ENCODE data around the gene GALNT8. TPM values are rescaled to one million over a fixed set of nuclear protein-coding genes. Genes with fewer than 3 reads are reported as not detected.

The GALNT8 gene
- total and polyA plus RNA-seq, 9 of the 15 experiments (the other 6 are each of a cell fraction or from before 2014, with no cell fraction given): 0.11 to 0.23 (median 0.21) TPM; not detected in 6

DNA sequence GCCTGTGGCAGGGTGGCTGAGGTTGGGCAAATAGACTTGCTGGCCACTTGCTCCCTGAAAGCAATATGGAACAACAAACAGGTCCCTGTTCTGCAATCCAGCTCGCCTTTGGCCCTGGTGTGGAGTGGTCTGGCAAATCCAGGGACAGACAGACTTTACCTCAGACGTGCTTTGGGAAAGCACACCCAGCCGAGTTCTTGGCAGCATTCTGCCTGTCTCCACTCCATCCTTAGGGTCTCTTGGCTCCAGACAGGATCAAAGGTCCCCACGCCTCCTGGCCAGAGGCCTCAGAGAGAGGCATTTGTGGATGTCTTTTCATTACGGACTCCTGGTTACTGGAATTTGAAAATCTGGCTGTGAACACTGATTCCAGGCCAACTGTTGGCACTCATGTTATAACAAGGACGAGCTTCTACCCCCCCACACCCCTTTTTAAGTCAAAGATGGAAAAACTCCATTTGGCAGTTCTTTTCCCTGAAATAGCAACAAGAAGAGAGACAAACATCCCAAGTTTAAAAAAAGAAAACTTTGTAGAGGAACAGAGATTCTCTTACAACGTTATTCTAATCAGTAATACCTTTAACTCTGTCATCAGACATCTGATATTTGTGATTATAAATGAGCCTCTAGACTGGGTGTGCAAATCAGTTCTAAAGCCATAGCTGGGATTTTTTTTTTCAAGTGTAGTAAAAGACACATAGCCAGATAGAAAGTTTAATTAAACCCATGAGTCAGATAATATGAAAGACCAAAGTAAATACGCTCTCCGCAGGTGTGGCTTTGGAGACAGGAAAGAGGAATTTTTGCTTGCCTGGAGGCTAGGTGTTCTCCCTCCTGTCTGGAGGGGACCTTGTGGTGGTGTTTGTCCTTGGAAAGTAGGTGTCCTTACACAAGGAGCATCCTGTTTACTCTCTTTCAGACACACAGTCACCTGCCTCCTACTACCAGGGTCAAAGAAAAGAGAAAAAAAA lies 60.7 kb downstream of the GALNT8 start:
- H3K79me2 ChIP-seq (ENCODE audit: control insufficient read depth, insufficient read depth, low read length): no peaks in the 10 kb centered on the region
- no peaks in the 10 kb centered on the region for H4K20me1 ChIP-seq (replicated peaks; ENCODE audit: control insufficient read depth, insufficient read depth, low read length)
- 0% methylated on average over 7 of the region's 9 CpGs for WGBS (ENCODE audit: insufficient coverage, low coverage, missing lambda C conversion rate)
- H3K27ac ChIP-seq (ENCODE audit: extremely low read depth, low read depth, low read length): no peak overlapping the region
- TF ChIP-seq SNRNP70 (optimal IDR thresholded peaks at IDR 0.05; ENCODE audit: low read depth, low read length) (no peak), PURB (CRISPR knock-in tag; IDR thresholded peaks at IDR 0.05; ENCODE audit: low read depth) (no peak), NR2C2 (CRISPR knock-in tag; IDR thresholded peaks at IDR 0.05) (no peak), NR2C2 (tag; IDR thresholded peaks at IDR 0.05) (no peak), SAFB2 (IDR thresholded peaks at IDR 0.05; ENCODE audit: borderline replicate concordance, low read depth, low read length, severe bottlenecking) (no peak), U2AF2 (optimal IDR thresholded peaks at IDR 0.05; ENCODE audit: low read depth, low read length) (no peak), MTF1 (CRISPR knock-in tag; IDR thresholded peaks at IDR 0.05; ENCODE audit: borderline replicate concordance) (no peak), ZNF232 (CRISPR knock-in tag; IDR thresholded peaks at IDR 0.05) (no peak), RBM34 (IDR thresholded peaks at IDR 0.05; ENCODE audit: borderline replicate concordance, insufficient read depth, low read length) (no peak), ZFP36 (IDR thresholded peaks at IDR 0.05; ENCODE audit: low read depth, low read length, partially characterized antibody) (no peak), MED1 (CRISPR knock-in tag; IDR thresholded peaks at IDR 0.05; ENCODE audit: borderline replicate concordance) (no peak), EZH2 (IDR thresholded peaks at IDR 0.05; ENCODE audit: borderline replicate concordance, low read depth, low read length) (no peak), HDGF (IDR thresholded peaks at IDR 0.05) (no peak), SLC30A9 (CRISPR knock-in tag; IDR thresholded peaks at IDR 0.05) (no peak)
- TF ChIP-seq, protein P1, sequence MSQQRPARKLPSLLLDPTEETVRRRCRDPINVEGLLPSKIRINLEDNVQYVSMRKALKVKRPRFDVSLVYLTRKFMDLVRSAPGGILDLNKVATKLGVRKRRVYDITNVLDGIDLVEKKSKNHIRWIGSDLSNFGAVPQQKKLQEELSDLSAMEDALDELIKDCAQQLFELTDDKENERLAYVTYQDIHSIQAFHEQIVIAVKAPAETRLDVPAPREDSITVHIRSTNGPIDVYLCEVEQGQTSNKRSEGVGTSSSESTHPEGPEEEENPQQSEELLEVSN (IDR thresholded peaks at IDR 0.05; ENCODE audit: borderline replicate concordance in 1 of 2, extremely low read depth in 1 of 2, insufficient read depth in 1 of 2, insufficient read length in 1 of 2, low read depth in 1 of 2, low read length in 1 of 2, poor library complexity in 1 of 2, severe bottlenecking in 1 of 2): no peak
- TF ChIP-seq, protein P2, sequence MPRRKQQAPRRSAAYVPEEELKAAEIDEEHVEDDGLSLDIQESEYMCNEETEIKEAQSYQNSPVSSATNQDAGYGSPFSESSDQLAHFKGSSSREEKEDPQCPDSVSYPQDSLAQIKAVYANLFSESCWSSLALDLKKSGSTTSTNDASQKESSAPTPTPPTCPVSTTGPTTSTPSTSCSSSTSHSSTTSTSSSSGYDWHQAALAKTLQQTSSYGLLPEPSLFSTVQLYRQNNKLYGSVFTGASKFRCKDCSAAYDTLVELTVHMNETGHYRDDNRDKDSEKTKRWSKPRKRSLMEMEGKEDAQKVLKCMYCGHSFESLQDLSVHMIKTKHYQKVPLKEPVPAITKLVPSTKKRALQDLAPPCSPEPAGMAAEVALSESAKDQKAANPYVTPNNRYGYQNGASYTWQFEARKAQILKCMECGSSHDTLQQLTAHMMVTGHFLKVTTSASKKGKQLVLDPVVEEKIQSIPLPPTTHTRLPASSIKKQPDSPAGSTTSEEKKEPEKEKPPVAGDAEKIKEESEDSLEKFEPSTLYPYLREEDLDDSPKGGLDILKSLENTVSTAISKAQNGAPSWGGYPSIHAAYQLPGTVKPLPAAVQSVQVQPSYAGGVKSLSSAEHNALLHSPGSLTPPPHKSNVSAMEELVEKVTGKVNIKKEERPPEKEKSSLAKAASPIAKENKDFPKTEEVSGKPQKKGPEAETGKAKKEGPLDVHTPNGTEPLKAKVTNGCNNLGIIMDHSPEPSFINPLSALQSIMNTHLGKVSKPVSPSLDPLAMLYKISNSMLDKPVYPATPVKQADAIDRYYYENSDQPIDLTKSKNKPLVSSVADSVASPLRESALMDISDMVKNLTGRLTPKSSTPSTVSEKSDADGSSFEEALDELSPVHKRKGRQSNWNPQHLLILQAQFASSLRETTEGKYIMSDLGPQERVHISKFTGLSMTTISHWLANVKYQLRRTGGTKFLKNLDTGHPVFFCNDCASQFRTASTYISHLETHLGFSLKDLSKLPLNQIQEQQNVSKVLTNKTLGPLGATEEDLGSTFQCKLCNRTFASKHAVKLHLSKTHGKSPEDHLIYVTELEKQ (CRISPR knock-in tag; IDR thresholded peaks at IDR 0.05): no peak
- H3K36me3 ChIP-seq (ENCODE audit: control insufficient read depth, insufficient read depth, low read length): no peaks in the 10 kb centered on the region
- H3K9me3 ChIP-seq (replicated peaks; ENCODE audit: control insufficient read depth, insufficient read depth, low read depth, low read length): no peaks in the 10 kb centered on the region
- CTCF ChIA-PET (ENCODE audit: low intra/inter-chr PET ratio): no interaction called here
- H3K9me1 ChIP-seq (ENCODE audit: control insufficient read depth, insufficient read depth, low read length): no peaks in the 10 kb centered on the region
- no peaks in the 10 kb centered on the region for H3K4me1 ChIP-seq (replicated peaks in 1 of 2; ENCODE audit: control insufficient read depth in 2 of 2, insufficient read depth in 2 of 2, low read length in 2 of 2)
- no peak for ATAC-seq
- H3K27me3 ChIP-seq (ENCODE audit: control insufficient read depth in 2 of 2, insufficient read depth in 2 of 2, low read length in 2 of 2): peaks cover 0 to 10% of the 10 kb centered on the region in 2 experiments; a peak in 2 of 5 replicates
- POLR2A ChIA-PET: no interaction called here
- BruUV-seq (replicated peaks): no TSS peak
- no peak for FAIRE-seq
- H3K4me2 ChIP-seq (ENCODE audit: insufficient read depth, low read length): no peak overlapping the region
- DNase-seq (ENCODE audit: extremely low read depth in 1 of 4, low spot score in 3 of 4): no peak
- no peak overlapping the region for H2AFZ ChIP-seq (ENCODE audit: low read depth, low read length)
- H3K4me3 ChIP-seq: no peak overlapping the region
- no peak overlapping the region for H3K9ac ChIP-seq (ENCODE audit: insufficient read depth in 1 of 2, low read depth in 2 of 2, low read length in 2 of 2)
- in situ Hi-C loops (cut with MboI): no loop called here
- intact Hi-C loops (cut with micrococcal nuclease): no loop called here

All from K562 (cell line).